Measurements from ENCODE around the gene CSAD. TPM values are rescaled to one million over a fixed set of nuclear protein-coding genes. Genes with fewer than 3 reads are reported as not detected.

Gene CSAD
- total and polyA plus RNA-seq, 8 donors: 10.1 to 83.2 (median 21.4) TPM

- FAIRE-seq (no peak), ATAC-seq (no peak), DNase-seq (no peak)
- Histone ChIP-seq H3K27me3 (no peaks in the 10 kb centered on the region), H3K36me3 (peaks cover 5 to 30% (median 22%) of the 10 kb centered on the region in 3 donors), H3K27ac (no peak overlapping the region), H3K4me1 (peaks cover 14 to 24% (median 23%) of the 10 kb centered on the region in 3 donors), H3K9me3 (no peaks in the 10 kb centered on the region), H3K4me3 (no peak overlapping the region)
- intact Hi-C loops (cut with DNase I): no loop called here
- TF ChIP-seq CTCF (IDR thresholded peaks at IDR 0.05): no peak
- WGBS, 2 donors: 95% methylated on average over 3 of the region's 3 CpGs
Measured at GRCh38 chr12:53185582-53186153, 4.9 kb upstream of the CSAD start.

GRCh38 chr12:53184828-53185227, 4.1 kb upstream of the CSAD start:
- H3K4me3 ChIP-seq: no peak overlapping the region
- no peaks in the 10 kb centered on the region for H3K9me3 ChIP-seq
- no peak for DNase-seq
- peaks cover 5 to 30% (median 22%) of the 10 kb centered on the region in 3 donors for H3K36me3 ChIP-seq
- intact Hi-C loops (cut with DNase I): no loop called here
- TF ChIP-seq CTCF (IDR thresholded peaks at IDR 0.05): no peak
- H3K27ac ChIP-seq: no peak overlapping the region
- no peak for ATAC-seq
- H3K4me1 ChIP-seq: peaks cover 14 to 24% (median 23%) of the 10 kb centered on the region in 3 donors
- 91 to 93% methylated on average over 6 of the region's 6 CpGs for WGBS, 2 donors
- H3K27me3 ChIP-seq: no peaks in the 10 kb centered on the region
- no peak for FAIRE-seq

GRCh38 chr12:53182903-53183302, 2.2 kb upstream of the CSAD start:
- TF ChIP-seq CTCF (IDR thresholded peaks at IDR 0.05): no peak
- Histone ChIP-seq H3K36me3 (peaks cover 5 to 30% (median 22%) of the 10 kb centered on the region in 3 donors), H3K27me3 (no peaks in the 10 kb centered on the region), H3K4me3 (no peak overlapping the region), H3K4me1 (peaks cover 14 to 24% (median 23%) of the 10 kb centered on the region in 3 donors), H3K9me3 (no peaks in the 10 kb centered on the region), H3K27ac (no peak overlapping the region)
- DNase-seq (no peak), ATAC-seq (no peak), FAIRE-seq (no peak)
- WGBS, 2 donors: 27 to 30% methylated on average over 2 of the region's 2 CpGs
- intact Hi-C loops (cut with DNase I): no loop called here

- Histone ChIP-seq H3K4me1 (peaks cover 14 to 24% (median 23%) of the 10 kb centered on the region in 3 donors), H3K4me3 (peak overlapping the region in 2 of 4 donors; percentile 66 to 75), H3K27ac (no peak overlapping the region), H3K36me3 (peaks cover 2 to 29% (median 15%) of the 10 kb centered on the region in 3 donors), H3K27me3 (no peaks in the 10 kb centered on the region), H3K9me3 (no peaks in the 10 kb centered on the region)
- ATAC-seq (no peak), FAIRE-seq (no peak), DNase-seq (no peak)
- TF ChIP-seq CTCF (IDR thresholded peaks at IDR 0.05): no peak
- WGBS, 2 donors: 54 to 58% methylated on average over 2 of the region's 2 CpGs
- intact Hi-C loops (cut with DNase I): no loop called here
Measured at GRCh38 chr12:53181935-53182334, 1.2 kb upstream of the CSAD start.

GRCh38 chr12:53180931-53181645, 363 bp upstream of the CSAD start:
- WGBS, 2 donors: 1% methylated on average over 35 to 56 of the region's 57 CpGs
- H3K9me3 ChIP-seq: no peaks in the 10 kb centered on the region
- H3K4me1 ChIP-seq: peaks cover 14 to 24% (median 23%) of the 10 kb centered on the region in 3 donors
- intact Hi-C loops (cut with DNase I): no loop called here
- H3K27ac ChIP-seq: peak overlapping the region; percentile 73 to 94 (median 89)
- ATAC-seq: peak; percentile 79 to 85 (median 82)
- peak in 5 of 6 donors; percentile 78 to 89 (median 82) for DNase-seq
- TF ChIP-seq CTCF (IDR thresholded peaks at IDR 0.05): no peak
- H3K4me3 ChIP-seq: peak overlapping the region; percentile 61 to 75 (median 68)
- peaks cover 0 to 20% (median 8%) of the 10 kb centered on the region in 3 donors for H3K36me3 ChIP-seq
- no peaks in the 10 kb centered on the region for H3K27me3 ChIP-seq
- no peak for FAIRE-seq
